GM21381 (cell line): ENCODE data around the gene SMAD7.

Source experiments
- ATAC-seq: cut with Tn5 transposase; IDR thresholded peaks from one replicate; pipeline ENCODE4 v1.9.1; 2021; ENCODE audit warnings: mild to moderate bottlenecking, moderate library complexity; ENCODE audit not compliant: unreplicated experiment

The SMAD7 gene

GRCh38 chr18:48896875-48897511 lies 53.8 kb downstream of the SMAD7 start:
- ATAC-seq, result no peak

GRCh38 chr18:48896326-48896874 lies 54.4 kb downstream of the SMAD7 start:
- ATAC-seq, result no peak

GRCh38 chr18:48894799-48895346 lies 55.9 kb downstream of the SMAD7 start:
- no peak for ATAC-seq

GRCh38 chr18:48893608-48894600 lies 56.9 kb downstream of the SMAD7 start:
- ATAC-seq, result no peak

GRCh38 chr18:48893061-48893607 lies 57.6 kb downstream of the SMAD7 start:
- ATAC-seq, result no peak

- no peak for ATAC-seq
Observed at GRCh38 chr18:48892146-48892855, 58.5 kb downstream of the SMAD7 start.

GRCh38 chr18:48891721-48892120 lies 59.0 kb downstream of the SMAD7 start:
- ATAC-seq, result no peak

DNA sequence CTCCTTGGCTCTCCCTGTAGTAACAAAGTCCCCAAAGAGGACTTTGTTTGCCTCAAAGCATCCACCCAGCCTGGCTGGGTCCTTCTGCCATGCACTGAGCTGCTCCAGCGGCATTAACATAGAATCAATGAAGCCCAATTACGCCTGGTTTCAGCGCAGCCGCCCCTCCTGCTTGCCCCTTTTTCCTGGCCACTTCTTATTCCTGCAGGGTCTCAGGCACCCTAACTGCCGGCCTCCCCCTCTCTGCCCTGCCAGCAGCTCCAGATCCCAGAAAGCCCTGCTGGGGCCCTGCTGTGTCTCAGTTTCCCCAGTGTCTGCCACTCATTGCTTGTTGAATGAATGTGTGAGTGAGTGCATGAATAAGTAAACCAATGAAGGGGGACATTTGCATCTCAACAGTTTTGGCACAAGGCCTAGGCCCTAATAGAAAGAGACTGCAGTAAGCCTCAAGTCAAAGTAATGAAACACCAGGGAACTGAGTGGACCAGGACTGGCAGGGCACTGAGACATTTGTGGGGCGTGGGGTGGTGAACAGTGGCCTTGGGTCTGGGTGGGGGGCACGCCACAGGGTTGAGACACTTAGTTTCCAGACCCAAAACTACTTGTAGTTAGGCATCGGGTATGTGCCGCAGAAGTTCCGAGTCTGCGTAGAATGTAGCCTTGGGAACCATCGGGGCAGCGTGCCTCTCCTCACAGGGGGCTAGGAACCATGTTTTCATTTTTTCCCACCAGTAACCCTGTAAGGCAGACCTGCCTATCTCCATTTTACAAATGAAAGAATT lies 60.6 kb downstream of the SMAD7 start:
- no peak for ATAC-seq

DNA sequence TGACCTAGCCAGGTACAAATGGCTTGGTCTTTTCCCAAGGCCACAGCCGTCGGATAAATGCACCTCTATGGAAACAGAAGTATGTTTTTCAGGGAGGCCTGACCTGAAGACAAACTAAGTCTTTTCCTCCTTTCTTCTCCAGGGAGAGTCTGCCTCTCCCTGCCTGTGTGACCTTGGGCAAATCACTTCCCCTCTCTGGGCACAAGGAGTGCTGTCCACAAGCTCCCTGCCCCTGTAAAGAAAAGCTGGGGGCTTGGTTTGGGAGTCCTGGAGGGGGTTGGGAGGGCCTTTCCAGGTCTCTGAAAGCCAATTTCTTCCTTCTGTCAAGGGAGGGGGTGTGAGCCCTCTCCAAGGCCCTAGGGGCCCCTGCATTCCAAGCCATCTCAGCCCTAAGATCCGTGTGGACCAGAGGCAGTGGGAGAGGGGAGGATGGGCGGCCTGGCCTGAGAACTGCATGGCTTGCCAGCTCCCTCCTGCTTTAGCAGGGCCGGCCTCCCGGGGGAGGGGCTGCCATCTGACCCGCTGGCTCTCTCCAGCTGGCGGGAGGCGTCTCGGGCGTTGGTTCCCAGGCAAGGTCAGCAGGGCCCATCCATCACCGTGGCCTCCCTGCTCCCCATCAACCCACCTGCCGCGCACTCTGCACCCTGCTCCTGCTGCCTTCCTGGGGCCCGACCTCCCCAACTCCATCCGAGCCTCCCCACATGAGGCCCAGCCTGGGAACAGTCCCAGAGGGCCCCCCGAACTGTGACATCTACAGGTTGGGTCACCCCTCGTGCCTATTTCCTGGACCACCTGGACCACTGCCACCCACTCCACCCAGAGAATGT lies 61.4 kb downstream of the SMAD7 start:
- ATAC-seq, result no peak

DNA sequence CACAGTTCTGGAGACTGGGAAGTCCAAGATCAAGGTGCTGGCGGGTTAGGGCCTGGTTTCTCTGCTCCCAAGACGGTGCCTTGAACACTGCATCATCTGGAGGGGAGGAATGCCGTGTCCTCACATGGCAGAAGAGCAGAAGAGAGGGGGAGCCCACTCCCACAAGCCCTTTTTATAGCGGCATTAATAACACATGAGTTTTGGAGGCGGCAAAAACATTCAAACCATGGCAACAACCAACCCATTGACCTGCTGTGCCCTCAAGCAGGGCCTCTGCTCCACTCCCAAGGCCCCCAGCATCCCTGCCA lies 62.0 kb downstream of the SMAD7 start:
- no peak for ATAC-seq

GRCh38 chr18:48887905-48888772 lies 62.6 kb downstream of the SMAD7 start:
- no peak for ATAC-seq

GRCh38 chr18:48887294-48887904 lies 63.4 kb downstream of the SMAD7 start:
- ATAC-seq, result no peak

- ATAC-seq, result no peak
Observed at GRCh38 chr18:48886520-48887293, 64.1 kb downstream of the SMAD7 start.

GRCh38 chr18:48885924-48886400 lies 64.8 kb downstream of the SMAD7 start:
- no peak for ATAC-seq

- ATAC-seq, result no peak
Observed at GRCh38 chr18:48885266-48885923, 65.4 kb downstream of the SMAD7 start.

GRCh38 chr18:48884771-48885170 lies 66.0 kb downstream of the SMAD7 start:
- ATAC-seq, result no peak
